WERI-Rb-1 (cell line): ENCODE measurements around the gene APOO.

Experiments
- DNase-seq: peaks from one replicate; pipeline ENCODE4 v3.0.0-alpha.2; 2020
- H3K27ac ChIP-seq: fragments of 250-450 bp; sonication (Bioruptor Pico); 2 replicates; pipeline ENCODE4 v1.5.1; 2020; ENCODE audit warnings: mild to moderate bottlenecking, moderate library complexity
- H3K27me3 ChIP-seq: fragments of 250-450 bp; sonication (Bioruptor Pico); 2 replicates; pipeline ENCODE4 v1.5.1; 2021; ENCODE audit warnings: mild to moderate bottlenecking, low read depth, moderate library complexity; ENCODE audit not compliant: insufficient read depth, severe bottlenecking
- H3K36me3 ChIP-seq: fragments of 250-450 bp; sonication (Bioruptor Pico); 2 replicates; pipeline ENCODE4 v1.5.1; 2020; ENCODE audit warnings: mild to moderate bottlenecking, moderate library complexity
- H3K4me3 ChIP-seq: 2 replicates; pipeline ENCODE4 v1.5.1; 2011; ENCODE audit warnings: low read depth, mild to moderate bottlenecking, control low read depth, low read length
- H3K9me3 ChIP-seq: fragments of 250-450 bp; sonication (Bioruptor Pico); 2 replicates; pipeline ENCODE4 v1.5.1; 2021; ENCODE audit warnings: mild to moderate bottlenecking, moderate library complexity; ENCODE audit not compliant: severe bottlenecking
- CTCF ChIP-seq: IDR thresholded peaks from 2 replicates; pipeline ENCODE4 v1.5.1; 2011; ENCODE audit warnings: low read depth, mild to moderate bottlenecking, control low read depth, inconsistent platforms, low read length

Gene APOO

GRCh38 chrX:23841847-23842522 lies 65.8 kb downstream of the APOO start:
- TF ChIP-seq CTCF = no peak
- Histone ChIP-seq H3K4me3 (no peak overlapping the region), H3K36me3 (no peaks in the 10 kb centered on the region), H3K27ac (no peak overlapping the region), H3K27me3 (peaks cover 5% of the 10 kb centered on the region), H3K9me3 (peaks cover 2% of the 10 kb centered on the region)
- DNase-seq = no peak

- Histone ChIP-seq H3K27me3 (peaks cover 5% of the 10 kb centered on the region), H3K36me3 (no peaks in the 10 kb centered on the region), H3K4me3 (no peak overlapping the region), H3K27ac (no peak overlapping the region), H3K9me3 (peaks cover 2% of the 10 kb centered on the region)
- DNase-seq = no peak
- no peak for TF ChIP-seq CTCF
Observed at GRCh38 chrX:23840674-23841073, 67.1 kb downstream of the APOO start.

GRCh38 chrX:23838953-23839352 lies 68.8 kb downstream of the APOO start:
- no peak for TF ChIP-seq CTCF
- Histone ChIP-seq H3K27me3 (peaks cover 5% of the 10 kb centered on the region), H3K9me3 (peaks cover under 1% of the 10 kb centered on the region), H3K36me3 (no peaks in the 10 kb centered on the region), H3K27ac (no peak overlapping the region), H3K4me3 (no peak overlapping the region)
- DNase-seq = no peak

GRCh38 chrX:23832721-23833120 lies 75.0 kb downstream of the APOO start:
- no peaks in the 10 kb centered on the region for H3K9me3 ChIP-seq
- H3K27me3 ChIP-seq = peaks cover 10% of the 10 kb centered on the region
- DNase-seq = no peak
- H3K27ac ChIP-seq = no peak overlapping the region
- no peaks in the 10 kb centered on the region for H3K36me3 ChIP-seq
- H3K4me3 ChIP-seq = no peak overlapping the region
- TF ChIP-seq CTCF = no peak

GRCh38 chrX:23828881-23829280 lies 78.9 kb downstream of the APOO start:
- Histone ChIP-seq H3K27me3 (peaks cover 10% of the 10 kb centered on the region), H3K27ac (no peak overlapping the region), H3K36me3 (no peaks in the 10 kb centered on the region), H3K9me3 (no peaks in the 10 kb centered on the region), H3K4me3 (no peak overlapping the region)
- no peak for DNase-seq
- no peak for TF ChIP-seq CTCF

GRCh38 chrX:23826653-23827052 lies 81.1 kb downstream of the APOO start:
- H3K4me3 ChIP-seq = no peak overlapping the region
- no peak for TF ChIP-seq CTCF
- no peaks in the 10 kb centered on the region for H3K36me3 ChIP-seq
- H3K27ac ChIP-seq = no peak overlapping the region
- DNase-seq = no peak
- peaks cover 10% of the 10 kb centered on the region for H3K27me3 ChIP-seq
- no peaks in the 10 kb centered on the region for H3K9me3 ChIP-seq
